Measurements from ENCODE around the gene MDK.

The MDK gene

GRCh38 chr11:46427364-46427763 lies 45.9 kb downstream of the MDK start:
- no peak overlapping the region for H3K4me3 ChIP-seq (ENCODE audit: low read depth, low read length, poor library complexity, severe bottlenecking)
- no peaks in the 10 kb centered on the region for H3F3A ChIP-seq (ENCODE audit: insufficient read depth, low read length)
- no peaks in the 10 kb centered on the region for H3K27me3 ChIP-seq (ENCODE audit: insufficient read depth, low read length)
- no peak overlapping the region for H3K27ac ChIP-seq (ENCODE audit: low read depth, low read length, poor library complexity, severe bottlenecking)
- no peaks in the 10 kb centered on the region for H3K9me3 ChIP-seq (ENCODE audit: low read length)
- H3K9me2 ChIP-seq (ENCODE audit: low read depth, low read length): no peaks in the 10 kb centered on the region
- H3K4me2 ChIP-seq (ENCODE audit: low read length): no peak overlapping the region
- H3K36me3 ChIP-seq (ENCODE audit: insufficient read depth, low read length): peaks cover 17% of the 10 kb centered on the region; the same call in 1 of the 2 replicates
- no peak overlapping the region for H3K9ac ChIP-seq (ENCODE audit: low read length)
- H3K4me1 ChIP-seq (ENCODE audit: insufficient read depth, low read length, severe bottlenecking): no peaks in the 10 kb centered on the region
- no peaks in the 10 kb centered on the region for H3K79me2 ChIP-seq (ENCODE audit: insufficient read depth, low read length)
- no peaks in the 10 kb centered on the region for H4K20me1 ChIP-seq (ENCODE audit: insufficient read depth, low read length)
- no peak overlapping the region for H2AFZ ChIP-seq (ENCODE audit: low read length)
- no peak for TF ChIP-seq CTCF (IDR thresholded peaks at IDR 0.05; ENCODE audit: low read length)
- TF ChIP-seq EZH2 (IDR thresholded peaks at IDR 0.05; ENCODE audit: borderline replicate concordance, low read length): no peak

- H3K4me1 ChIP-seq (ENCODE audit: insufficient read depth, low read length, severe bottlenecking): no peaks in the 10 kb centered on the region
- TF ChIP-seq CTCF (IDR thresholded peaks at IDR 0.05; ENCODE audit: low read length): no peak
- no peaks in the 10 kb centered on the region for H3K79me2 ChIP-seq (ENCODE audit: insufficient read depth, low read length)
- no peaks in the 10 kb centered on the region for H3K9me3 ChIP-seq (ENCODE audit: low read length)
- H3K9ac ChIP-seq (ENCODE audit: low read length): no peak overlapping the region
- H3K27ac ChIP-seq (ENCODE audit: low read depth, low read length, poor library complexity, severe bottlenecking): no peak overlapping the region
- H3K4me2 ChIP-seq (ENCODE audit: low read length): no peak overlapping the region
- no peak overlapping the region for H3K4me3 ChIP-seq (ENCODE audit: low read depth, low read length, poor library complexity, severe bottlenecking)
- H3F3A ChIP-seq (ENCODE audit: insufficient read depth, low read length): no peaks in the 10 kb centered on the region
- H4K20me1 ChIP-seq (ENCODE audit: insufficient read depth, low read length): no peaks in the 10 kb centered on the region
- H3K27me3 ChIP-seq (ENCODE audit: insufficient read depth, low read length): no peaks in the 10 kb centered on the region
- H2AFZ ChIP-seq (ENCODE audit: low read length): no peak overlapping the region
- peaks cover 22% of the 10 kb centered on the region; the same call in 1 of the 2 replicates for H3K36me3 ChIP-seq (ENCODE audit: insufficient read depth, low read length)
- no peaks in the 10 kb centered on the region for H3K9me2 ChIP-seq (ENCODE audit: low read depth, low read length)
Measured at GRCh38 chr11:46429717-46430116, 48.2 kb downstream of the MDK start.

- H2AFZ ChIP-seq (ENCODE audit: low read length): no peak overlapping the region
- no peaks in the 10 kb centered on the region for H4K20me1 ChIP-seq (ENCODE audit: insufficient read depth, low read length)
- no peaks in the 10 kb centered on the region for H3K79me2 ChIP-seq (ENCODE audit: insufficient read depth, low read length)
- H3K36me3 ChIP-seq (ENCODE audit: insufficient read depth, low read length): peaks cover 29% of the 10 kb centered on the region; the same call in 1 of the 2 replicates
- H3K9me3 ChIP-seq (ENCODE audit: low read length): no peaks in the 10 kb centered on the region
- no peak for TF ChIP-seq EZH2 (IDR thresholded peaks at IDR 0.05; ENCODE audit: borderline replicate concordance, low read length)
- TF ChIP-seq CTCF (IDR thresholded peaks at IDR 0.05; ENCODE audit: low read length): no peak
- no peaks in the 10 kb centered on the region for H3K4me1 ChIP-seq (ENCODE audit: insufficient read depth, low read length, severe bottlenecking)
- H3K9me2 ChIP-seq (ENCODE audit: low read depth, low read length): no peaks in the 10 kb centered on the region
- H3K9ac ChIP-seq (ENCODE audit: low read length): no peak overlapping the region
- no peak overlapping the region for H3K4me3 ChIP-seq (ENCODE audit: low read depth, low read length, poor library complexity, severe bottlenecking)
- H3K27me3 ChIP-seq (ENCODE audit: insufficient read depth, low read length): no peaks in the 10 kb centered on the region
- H3K27ac ChIP-seq (ENCODE audit: low read depth, low read length, poor library complexity, severe bottlenecking): no peak overlapping the region
- no peaks in the 10 kb centered on the region for H3F3A ChIP-seq (ENCODE audit: insufficient read depth, low read length)
- no peak overlapping the region for H3K4me2 ChIP-seq (ENCODE audit: low read length)
Measured at GRCh38 chr11:46431211-46431610, 49.7 kb downstream of the MDK start.
